Measurements from ENCODE around the gene RFX2. TPM values are rescaled to one million over a fixed set of nuclear protein-coding genes. Genes with fewer than 3 reads are reported as not detected.

RFX2 gene
- total RNA-seq, 1 donor from 2014 or later, result 7.3 TPM

GRCh38 chr19:6062961-6063575, 47.2 kb downstream of the RFX2 start:
- Mint-ChIP-seq H3K4me1 (peaks cover 31% of the 10 kb centered on the region), H3K4me3 (no peak overlapping the region), H3K36me3 (no peaks in the 10 kb centered on the region), H3K9me3 (no peaks in the 10 kb centered on the region), H3K27ac (no peak overlapping the region), H3K27me3 (ENCODE audit: low read depth) (peaks cover 26% of the 10 kb centered on the region)
- no peak for TF ChIP-seq CTCF (IDR thresholded peaks at IDR 0.05; ENCODE audit: unreplicated experiment)
- DNase-seq (ENCODE audit: low spot score in 2 of 2, unreplicated experiment in 2 of 2), result no peak

GRCh38 chr19:6062274-6062673, 48.0 kb downstream of the RFX2 start:
- H3K9me3 Mint-ChIP-seq, result no peaks in the 10 kb centered on the region
- H3K4me3 Mint-ChIP-seq, result no peak overlapping the region
- peaks cover 34% of the 10 kb centered on the region for H3K4me1 Mint-ChIP-seq
- DNase-seq (ENCODE audit: low spot score in 2 of 2, unreplicated experiment in 2 of 2), result no peak
- no peak for TF ChIP-seq CTCF (IDR thresholded peaks at IDR 0.05; ENCODE audit: unreplicated experiment)
- peaks cover 24% of the 10 kb centered on the region for H3K27me3 Mint-ChIP-seq (ENCODE audit: low read depth)
- no peaks in the 10 kb centered on the region for H3K36me3 Mint-ChIP-seq
- H3K27ac Mint-ChIP-seq, result no peak overlapping the region

GRCh38 chr19:6061376-6062130, 48.7 kb downstream of the RFX2 start:
- peaks cover 29% of the 10 kb centered on the region for H3K4me1 Mint-ChIP-seq
- no peaks in the 10 kb centered on the region for H3K9me3 Mint-ChIP-seq
- DNase-seq (ENCODE audit: low spot score in 2 of 2, unreplicated experiment in 2 of 2), result no peak

GRCh38 chr19:6060600-6061375, 49.5 kb downstream of the RFX2 start:
- Mint-ChIP-seq H3K27ac (peak overlapping the region; percentile 36), H3K4me1 (peaks cover 21% of the 10 kb centered on the region), H3K9me3 (no peaks in the 10 kb centered on the region), H3K4me3 (no peak overlapping the region), H3K36me3 (no peaks in the 10 kb centered on the region), H3K27me3 (ENCODE audit: low read depth) (peaks cover 19% of the 10 kb centered on the region)
- TF ChIP-seq CTCF (IDR thresholded peaks at IDR 0.05; ENCODE audit: unreplicated experiment), result no peak
- no peak for DNase-seq (ENCODE audit: low spot score in 2 of 2, unreplicated experiment in 2 of 2)

More at GRCh38 chr19:6061376-6062130, 48.7 kb downstream of the RFX2 start:
- TF ChIP-seq CTCF (IDR thresholded peaks at IDR 0.05; ENCODE audit: unreplicated experiment), result no peak
- no peak overlapping the region for H3K4me3 Mint-ChIP-seq
- no peaks in the 10 kb centered on the region for H3K36me3 Mint-ChIP-seq
- H3K27ac Mint-ChIP-seq, result no peak overlapping the region
- H3K27me3 Mint-ChIP-seq (ENCODE audit: low read depth), result peaks cover 19% of the 10 kb centered on the region

- Mint-ChIP-seq H3K36me3 (no peaks in the 10 kb centered on the region), H3K4me3 (no peak overlapping the region), H3K4me1 (peaks cover 18% of the 10 kb centered on the region), H3K27ac (no peak overlapping the region), H3K9me3 (peaks cover under 1% of the 10 kb centered on the region), H3K27me3 (ENCODE audit: low read depth) (peaks cover 19% of the 10 kb centered on the region)
- DNase-seq (ENCODE audit: low spot score in 2 of 2, unreplicated experiment in 2 of 2), result no peak
- no peak for TF ChIP-seq CTCF (IDR thresholded peaks at IDR 0.05; ENCODE audit: unreplicated experiment)
Observed at GRCh38 chr19:6059988-6060599, 50.2 kb downstream of the RFX2 start.

All from mesothelial cell of epicardium (in vitro differentiated cells).